HUES6 (cell line): ENCODE measurements around the gene BMP4.

ENCODE experiments used
- H3K27ac ChIP-seq: 2 replicates; pipeline ENCODE4 v1.7.0; 2013; ENCODE audit warnings: low read depth, mild to moderate bottlenecking, low read length, inconsistent platforms
- H3K27me3 ChIP-seq: 2 replicates; pipeline ENCODE4 v1.6.1; 2013; ENCODE audit warnings: low read length; ENCODE audit not compliant: control insufficient read depth, insufficient read depth
- H3K36me3 ChIP-seq: 2 replicates; pipeline ENCODE4 v1.6.1; 2013; ENCODE audit warnings: low read length; ENCODE audit not compliant: control insufficient read depth, insufficient read depth
- H3K4me1 ChIP-seq: 2 replicates; pipeline ENCODE4 v1.6.1; 2013; ENCODE audit warnings: low read length; ENCODE audit not compliant: control insufficient read depth, insufficient read depth
- H3K4me3 ChIP-seq: 2 replicates; pipeline ENCODE4 v1.5.1; 2013; ENCODE audit warnings: low read depth, low read length
- H3K9ac ChIP-seq: one replicate; pipeline ENCODE4 v1.6.1; 2013; ENCODE audit warnings: mild to moderate bottlenecking, low read length
- H3K9me3 ChIP-seq: 2 replicates; pipeline ENCODE4 v1.6.1; 2013; ENCODE audit warnings: low read depth, low read length; ENCODE audit not compliant: control insufficient read depth, insufficient read depth

The BMP4 gene

DNA sequence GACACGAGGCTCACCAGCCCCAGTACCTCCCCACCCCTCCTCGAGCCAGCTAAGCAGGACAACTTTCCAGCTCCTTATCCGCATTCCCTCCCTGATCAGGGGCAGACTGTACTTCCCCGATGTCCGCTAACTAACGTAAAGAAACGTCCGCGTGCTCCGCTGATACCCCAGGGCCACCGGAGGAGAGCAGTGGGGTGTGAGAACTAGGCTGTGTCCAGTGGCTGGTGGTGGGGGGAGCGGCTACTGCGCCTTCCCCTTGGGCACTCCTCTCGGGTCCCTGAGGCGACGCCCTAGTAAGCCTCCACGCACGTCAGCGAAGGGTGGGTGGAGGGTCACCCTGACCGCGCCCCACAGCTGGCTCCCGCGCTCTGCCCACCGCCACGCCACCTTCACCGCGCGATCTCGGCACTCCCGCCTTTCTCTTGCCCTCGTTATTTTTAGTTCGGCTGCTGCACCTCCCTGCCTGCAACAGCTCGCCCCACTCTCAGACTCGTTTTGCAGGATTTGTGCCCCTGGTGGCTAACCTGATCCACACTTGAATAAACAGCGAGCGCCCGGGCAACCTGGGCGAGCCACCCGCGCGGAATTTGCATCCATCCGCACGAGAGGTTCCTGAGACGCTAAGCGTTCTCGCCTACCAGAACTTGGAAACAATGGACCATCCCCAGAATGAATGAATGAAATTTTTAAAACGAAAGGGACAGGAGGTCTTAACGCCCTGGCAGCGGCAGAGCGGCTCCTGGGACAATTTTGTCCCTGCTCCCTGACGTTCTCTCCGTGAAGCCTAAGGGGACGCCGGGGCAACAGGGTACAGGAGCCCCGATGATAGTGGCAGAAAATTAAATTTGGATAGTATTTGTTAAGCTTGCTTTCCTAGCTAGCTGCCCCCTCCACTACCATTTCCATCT is 6.9 kb upstream of the BMP4 start:
- peaks cover 32% of the 10 kb centered on the region for H3K4me1 ChIP-seq
- H3K9me3 ChIP-seq: peaks cover 3% of the 10 kb centered on the region; the same call in 1 of the 2 replicates
- H3K27me3 ChIP-seq: peaks cover 27% of the 10 kb centered on the region
- H3K36me3 ChIP-seq: no peaks in the 10 kb centered on the region
- H3K9ac ChIP-seq: no peak overlapping the region
- peak overlapping the region; percentile 51 for H3K4me3 ChIP-seq
- no peak overlapping the region for H3K27ac ChIP-seq

DNA sequence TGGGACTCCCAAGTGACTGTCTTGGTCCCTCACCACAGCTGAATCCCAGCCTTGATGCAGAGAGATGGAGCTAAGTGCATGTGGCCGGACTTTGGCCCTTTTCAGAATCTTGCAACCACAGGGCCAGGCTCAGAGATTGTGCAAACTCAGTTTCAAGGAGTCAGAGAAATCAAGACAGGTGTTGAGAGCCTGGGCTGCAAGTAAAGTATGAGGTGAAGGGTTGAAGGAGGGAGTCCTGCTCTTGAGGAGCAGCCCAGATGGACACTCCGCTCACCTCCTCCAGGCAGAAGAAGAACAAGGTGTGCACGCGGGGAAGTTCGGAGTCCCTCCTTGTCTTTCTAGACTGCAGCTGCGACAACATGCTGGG is 6.3 kb upstream of the BMP4 start:
- H3K9ac ChIP-seq: no peak overlapping the region
- H3K4me1 ChIP-seq: peaks cover 35% of the 10 kb centered on the region
- H3K36me3 ChIP-seq: no peaks in the 10 kb centered on the region
- H3K4me3 ChIP-seq: peak overlapping the region; percentile 51
- H3K27ac ChIP-seq: no peak overlapping the region
- H3K27me3 ChIP-seq: peaks cover 28% of the 10 kb centered on the region
- H3K9me3 ChIP-seq: peaks cover 3% of the 10 kb centered on the region; the same call in 1 of the 2 replicates

DNA sequence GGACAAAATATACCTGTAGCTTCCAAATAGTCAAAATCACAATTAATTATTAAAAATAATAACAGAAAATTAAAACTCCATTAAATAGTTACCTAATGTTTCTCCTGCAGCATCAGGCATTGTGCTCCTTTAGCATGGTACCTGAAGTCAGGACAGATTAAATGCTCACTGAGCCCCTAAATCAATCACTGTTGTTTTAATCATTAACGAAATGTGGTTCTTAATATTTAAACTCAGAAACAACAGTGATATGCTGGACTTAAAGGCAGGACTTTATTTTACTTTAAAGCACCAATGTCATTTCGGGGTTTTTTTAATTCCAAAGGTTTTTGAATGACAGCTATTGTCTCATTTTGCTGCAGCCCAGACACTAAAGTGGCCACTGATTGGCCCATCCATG is 2.0 kb upstream of the BMP4 start:
- no peaks in the 10 kb centered on the region for H3K36me3 ChIP-seq
- peaks cover 53% of the 10 kb centered on the region for H3K27me3 ChIP-seq
- H3K9ac ChIP-seq: no peak overlapping the region
- H3K9me3 ChIP-seq: no peaks in the 10 kb centered on the region
- H3K27ac ChIP-seq: no peak overlapping the region
- peaks cover 22% of the 10 kb centered on the region for H3K4me1 ChIP-seq
- H3K4me3 ChIP-seq: no peak overlapping the region

DNA sequence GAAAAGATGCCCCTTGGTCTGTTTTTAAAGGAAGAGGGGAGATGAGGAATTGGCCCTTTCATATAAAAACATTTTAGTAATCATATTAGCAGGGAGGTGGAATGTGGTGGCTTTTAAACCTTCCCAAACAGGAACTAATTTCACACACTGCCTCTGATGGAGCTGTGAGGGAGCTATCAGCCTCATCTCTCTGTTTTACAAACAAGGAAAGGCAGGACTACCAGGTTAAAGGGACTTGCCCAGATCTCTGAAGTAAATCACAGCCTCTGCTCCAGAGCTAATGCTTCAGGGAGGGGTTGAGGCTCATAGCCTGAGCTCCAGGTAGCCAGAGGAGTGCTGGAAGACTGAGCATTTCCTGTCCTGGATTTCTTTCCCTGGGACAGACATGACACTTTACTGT is 1.1 kb upstream of the BMP4 start:
- Histone ChIP-seq H3K9ac (peak overlapping the region; percentile 54), H3K9me3 (no peaks in the 10 kb centered on the region), H3K36me3 (peaks cover 5% of the 10 kb centered on the region; the same call in 1 of the 2 replicates), H3K4me1 (peaks cover 14% of the 10 kb centered on the region), H3K27ac (no peak overlapping the region; the same call in 1 of the 2 replicates), H3K4me3 (no peak overlapping the region), H3K27me3 (peaks cover 44% of the 10 kb centered on the region)

DNA sequence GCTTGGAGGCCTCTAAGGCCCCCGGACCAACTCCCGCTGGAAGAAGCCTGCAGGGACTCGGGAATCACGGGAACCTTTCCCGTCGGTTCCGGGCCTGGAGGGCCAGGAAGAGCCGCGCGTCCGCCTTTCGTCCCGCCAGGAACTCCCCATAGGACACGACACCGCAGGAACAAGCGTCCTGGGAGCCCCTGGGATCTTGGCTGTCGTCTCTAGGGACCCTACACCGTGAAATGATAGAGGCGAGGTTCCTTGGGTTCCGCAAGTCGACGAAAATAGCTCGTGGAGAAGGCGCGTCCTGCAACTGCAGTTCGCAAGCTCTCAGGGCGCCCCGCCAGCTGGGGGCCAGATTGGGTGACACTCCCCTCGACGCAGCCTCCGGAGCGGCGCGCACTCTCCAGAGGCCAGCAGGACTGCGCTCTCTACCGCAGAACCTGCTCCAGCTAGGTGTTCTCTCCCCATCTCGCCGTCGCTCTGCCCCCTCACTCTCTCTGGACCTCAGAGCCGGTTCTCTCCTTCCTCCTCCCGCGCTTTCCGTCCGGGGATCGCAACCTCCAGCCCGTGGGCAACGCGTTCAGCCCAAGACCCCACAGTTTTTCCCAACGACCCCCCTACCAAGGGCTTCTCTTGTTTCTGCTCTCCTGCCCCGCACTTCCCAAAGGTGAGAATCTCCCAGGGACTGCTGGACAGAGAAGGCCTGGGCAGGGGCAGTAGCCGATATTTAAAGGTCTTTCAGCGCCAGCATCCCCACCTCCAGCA is 776 bp downstream of the BMP4 start:
- Histone ChIP-seq H3K4me3 (peak overlapping the region; percentile 86), H3K4me1 (peaks cover 27% of the 10 kb centered on the region), H3K9me3 (no peaks in the 10 kb centered on the region), H3K27ac (peak overlapping the region; percentile 82; the same call in 1 of the 2 replicates), H3K27me3 (peaks cover 42% of the 10 kb centered on the region), H3K36me3 (peaks cover 23% of the 10 kb centered on the region), H3K9ac (peak overlapping the region; percentile 89)

DNA sequence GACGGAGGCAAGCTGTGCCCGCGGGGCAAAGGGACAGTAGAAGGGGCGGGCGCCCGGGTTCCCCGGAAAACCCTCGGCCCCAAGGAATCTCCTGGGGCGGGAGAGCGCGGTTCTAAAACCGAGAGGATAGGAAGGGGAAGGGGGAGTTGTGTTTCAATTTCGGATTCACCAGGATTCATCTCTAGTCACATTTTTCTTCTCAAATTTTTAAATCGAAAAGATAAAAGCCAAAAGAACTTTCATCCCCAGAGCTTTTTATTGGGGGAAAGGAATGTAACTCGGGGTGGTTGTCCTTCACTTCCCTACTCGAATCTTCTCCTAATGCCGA is 1.4 kb downstream of the BMP4 start:
- Histone ChIP-seq H3K4me3 (peak overlapping the region; percentile 86), H3K4me1 (peaks cover 27% of the 10 kb centered on the region), H3K27ac (peak overlapping the region; percentile 82; the same call in 1 of the 2 replicates), H3K9ac (peak overlapping the region; percentile 89), H3K9me3 (no peaks in the 10 kb centered on the region), H3K27me3 (peaks cover 45% of the 10 kb centered on the region), H3K36me3 (peaks cover 29% of the 10 kb centered on the region)

DNA sequence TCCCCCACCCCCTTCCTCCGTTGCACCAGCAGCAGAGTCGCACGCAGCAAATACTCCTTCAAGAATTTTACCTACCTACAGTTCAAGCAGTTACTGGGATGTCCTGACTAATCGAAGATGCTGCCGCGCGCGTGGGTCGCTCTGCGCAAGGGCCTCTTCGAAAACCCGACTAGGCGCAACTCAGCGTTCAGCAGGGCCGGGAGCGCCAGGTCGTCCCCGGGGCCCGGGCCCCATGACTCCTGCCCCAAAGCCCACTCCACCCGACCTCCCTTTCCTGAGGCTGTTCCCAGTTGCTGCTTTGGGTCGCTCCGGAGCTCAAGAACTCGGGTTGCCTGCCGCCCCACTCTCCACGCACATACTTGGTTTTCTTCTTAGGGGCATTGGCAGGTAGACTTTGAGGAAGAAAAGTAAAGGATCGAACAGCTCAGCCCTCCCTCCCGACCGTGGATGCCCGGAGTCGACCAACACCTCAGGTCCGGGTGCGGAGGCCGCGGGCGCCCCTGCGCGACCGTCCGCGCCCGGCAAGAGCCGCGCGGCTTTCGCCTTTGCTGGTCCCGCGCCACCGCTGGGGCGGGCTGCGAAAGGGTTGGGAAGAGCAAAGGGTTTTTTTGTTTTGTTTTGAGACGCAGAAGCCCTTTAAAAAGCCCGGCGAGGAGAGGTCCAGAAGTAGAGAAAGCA is 1.9 kb downstream of the BMP4 start:
- peaks cover 27% of the 10 kb centered on the region for H3K4me1 ChIP-seq
- peaks cover 45% of the 10 kb centered on the region for H3K27me3 ChIP-seq
- peak overlapping the region; percentile 86 for H3K4me3 ChIP-seq
- H3K27ac ChIP-seq: peak overlapping the region; percentile 82; the same call in 1 of the 2 replicates
- peaks cover 34% of the 10 kb centered on the region for H3K36me3 ChIP-seq
- peak overlapping the region; percentile 89 for H3K9ac ChIP-seq
- no peaks in the 10 kb centered on the region for H3K9me3 ChIP-seq

DNA sequence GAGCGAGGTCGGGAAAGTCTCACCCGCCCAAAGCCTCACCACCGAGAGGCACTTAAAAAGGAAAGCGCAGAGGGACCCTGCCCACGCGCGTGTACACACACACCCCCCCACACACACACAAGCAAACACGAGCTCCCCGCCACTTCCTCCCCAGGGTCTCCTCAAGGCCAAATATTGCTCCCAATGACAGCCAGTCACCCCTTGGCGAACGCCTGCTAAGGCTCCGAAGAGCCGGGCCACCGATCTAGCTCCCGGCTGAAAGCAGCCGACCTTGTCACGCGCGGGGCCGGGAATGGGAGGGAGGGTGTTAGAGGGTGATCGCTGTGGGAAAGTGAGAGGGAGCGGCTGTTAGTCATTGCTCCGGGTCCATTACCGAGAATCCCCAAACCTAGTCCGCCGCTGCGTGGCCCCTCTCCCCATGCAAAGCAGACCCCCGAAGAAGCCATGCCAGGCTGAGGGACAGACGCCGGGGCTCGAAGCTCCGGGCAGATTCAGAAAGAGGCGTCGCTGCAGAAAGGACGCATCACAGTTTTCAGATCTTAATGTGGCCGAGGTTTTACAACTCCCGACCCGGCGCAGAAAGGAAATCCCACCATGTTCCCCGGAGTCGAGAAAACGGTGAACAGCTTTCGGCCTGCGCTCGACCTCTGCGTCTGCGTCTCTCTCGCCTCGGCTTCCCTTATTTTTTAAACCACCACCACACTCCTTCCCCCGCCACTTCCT is 2.6 kb downstream of the BMP4 start:
- H3K9ac ChIP-seq: peak overlapping the region; percentile 89
- peak overlapping the region; percentile 86 for H3K4me3 ChIP-seq
- H3K27me3 ChIP-seq: peaks cover 45% of the 10 kb centered on the region
- peaks cover 30% of the 10 kb centered on the region for H3K4me1 ChIP-seq
- peak overlapping the region; percentile 82; the same call in 1 of the 2 replicates for H3K27ac ChIP-seq
- no peaks in the 10 kb centered on the region for H3K9me3 ChIP-seq
- peaks cover 41% of the 10 kb centered on the region for H3K36me3 ChIP-seq

DNA sequence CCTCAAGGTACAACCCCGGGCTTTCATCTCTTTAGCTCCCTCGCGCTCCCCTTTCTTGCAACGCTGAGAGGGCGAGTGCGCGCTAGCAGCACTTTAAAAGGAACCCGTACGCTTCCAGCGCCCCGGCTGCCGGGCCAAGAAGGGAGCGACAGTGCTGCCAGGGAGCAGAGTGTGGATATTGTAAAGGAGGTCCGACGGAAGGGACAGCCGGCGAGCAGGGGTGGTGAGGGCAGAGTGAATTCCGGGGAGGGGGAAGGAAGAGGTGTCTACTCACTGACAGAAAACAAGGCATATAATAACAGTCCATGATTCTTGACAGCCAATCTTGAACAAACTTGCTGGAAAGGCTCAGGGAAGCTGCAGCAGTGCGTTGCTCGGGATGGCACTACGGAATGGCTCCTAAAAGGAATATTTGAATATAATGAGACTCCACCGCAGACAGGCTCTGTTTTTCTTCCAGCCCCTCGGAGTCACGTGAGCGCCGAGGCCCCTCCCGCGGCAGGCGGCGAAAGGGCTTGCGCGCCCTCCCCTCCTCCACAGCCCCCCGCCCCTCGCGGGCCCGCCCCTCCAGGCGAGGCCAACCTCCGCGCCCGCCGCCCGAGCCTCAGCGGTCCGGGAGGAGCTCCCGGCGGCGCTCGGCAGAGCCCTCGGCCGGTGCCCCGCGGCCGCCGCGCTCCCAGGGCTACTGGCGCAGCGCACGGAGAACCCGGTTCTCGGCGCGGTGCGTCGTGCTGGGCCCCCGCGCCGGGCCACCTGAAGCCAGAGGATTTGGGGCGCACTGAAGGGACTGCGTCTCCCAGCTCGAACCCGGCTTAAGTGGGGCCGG is 3.4 kb downstream of the BMP4 start:
- peak overlapping the region; percentile 86 for H3K4me3 ChIP-seq
- H3K4me1 ChIP-seq: peaks cover 36% of the 10 kb centered on the region
- peak overlapping the region; percentile 82; the same call in 1 of the 2 replicates for H3K27ac ChIP-seq
- peaks cover 45% of the 10 kb centered on the region for H3K27me3 ChIP-seq
- H3K9ac ChIP-seq: peak overlapping the region; percentile 89
- no peaks in the 10 kb centered on the region for H3K9me3 ChIP-seq
- peaks cover 42% of the 10 kb centered on the region for H3K36me3 ChIP-seq

DNA sequence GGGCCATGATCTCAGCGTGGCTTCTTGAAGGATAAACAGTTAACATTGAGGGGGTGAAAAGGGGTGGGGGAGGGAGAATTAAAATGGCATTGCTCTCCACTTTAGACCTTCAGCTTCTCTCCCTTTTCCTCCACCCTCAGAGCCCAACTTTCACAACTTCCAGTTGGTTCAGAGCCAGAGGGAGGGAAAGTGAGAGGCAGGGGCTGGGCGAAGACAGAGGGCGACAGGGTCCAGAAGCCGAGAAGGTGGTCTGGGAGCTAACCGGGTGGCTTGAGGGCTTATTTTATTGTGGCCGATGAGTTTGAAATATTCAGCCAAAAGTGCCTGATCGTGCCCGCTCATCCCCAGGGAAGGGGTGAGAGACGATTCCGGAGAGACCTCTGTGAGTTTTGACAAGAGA is 4.1 kb downstream of the BMP4 start:
- H3K9ac ChIP-seq: peak overlapping the region; percentile 87
- H3K36me3 ChIP-seq: peaks cover 42% of the 10 kb centered on the region
- peaks cover 36% of the 10 kb centered on the region for H3K4me1 ChIP-seq
- peak overlapping the region; percentile 27; the same call in 1 of the 2 replicates for H3K27ac ChIP-seq
- H3K9me3 ChIP-seq: no peaks in the 10 kb centered on the region
- H3K4me3 ChIP-seq: peak overlapping the region; percentile 86
- H3K27me3 ChIP-seq: peaks cover 46% of the 10 kb centered on the region
